OCI-LY3 (cell line): Measurements from ENCODE around the gene DUSP16.

ENCODE experiments used
- H2AFZ ChIP-seq: fragments of 200-600, 300-600 bp; shearing (Covaris generic); 2 replicates; pipeline ENCODE4 v1.6.0; 2014; ENCODE audit warnings: antibody characterized with exemption, low read depth, low read length
- H3K27ac ChIP-seq: fragments of 200-600, 300-600 bp; sonication (generic); 2 replicates; pipeline ENCODE4 v1.5.1; 2014; ENCODE audit warnings: mild to moderate bottlenecking, low read length, moderate library complexity, mixed read lengths
- H3K27me3 ChIP-seq: fragments of 200-600, 300-600 bp; sonication (generic); 2 replicates; pipeline ENCODE4 v1.6.1; 2014; ENCODE audit warnings: low read depth, low read length, mixed read lengths
- H3K36me3 ChIP-seq: fragments of 200-600, 300-600 bp; sonication (generic); replicated peaks from 2 replicates; pipeline ENCODE3; 2014; ENCODE audit warnings: low read depth, low read length, mixed read lengths
- H3K4me1 ChIP-seq: fragments of 300-600, 200-600 bp; sonication (generic); 2 replicates; pipeline ENCODE4 v1.6.1; 2014; ENCODE audit warnings: low read length, mixed read lengths
- H3K4me2 ChIP-seq: fragments of 200-600, 300-600 bp; sonication (generic); 2 replicates; pipeline ENCODE4 v1.6.1; 2014; ENCODE audit warnings: low read length, mixed read lengths
- H3K4me3 ChIP-seq: fragments of 300-600, 200-600 bp; sonication (generic); 2 replicates; pipeline ENCODE4 v1.5.1; 2014; ENCODE audit warnings: antibody characterized with exemption, mild to moderate bottlenecking, low read length, moderate library complexity
- H3K79me2 ChIP-seq: fragments of 300-600, 200-600 bp; shearing (Covaris generic); 2 replicates; pipeline ENCODE4 v1.6.1; 2014; ENCODE audit warnings: mild to moderate bottlenecking, low read length, mixed read lengths
- H3K9ac ChIP-seq: fragments of 300-600, 200-600 bp; shearing (Covaris generic); 2 replicates; pipeline ENCODE4 v1.6.0; 2014; ENCODE audit warnings: mild to moderate bottlenecking, low read length, moderate library complexity
- H3K9me3 ChIP-seq: fragments of 200-600, 300-600 bp; shearing (Covaris generic); 2 replicates; pipeline ENCODE4 v1.6.1; 2014; ENCODE audit warnings: low read length, mixed read lengths; ENCODE audit not compliant: insufficient read depth
- H4K20me1 ChIP-seq: fragments of 200-600, 300-600 bp; sonication (generic); 2 replicates; pipeline ENCODE4 v1.6.1; 2016; ENCODE audit warnings: low read length, mixed read lengths; ENCODE audit not compliant: insufficient read depth
- CTCF ChIP-seq: fragments of 200-600, 300-600 bp; sonication (generic); IDR thresholded peaks from 2 replicates; pipeline ENCODE4 v1.5.1; 2014; ENCODE audit warnings: antibody characterized with exemption, low read length, low read depth
- EZH2phosphoT487 ChIP-seq: fragments of 200-600 bp; shearing (Covaris generic); IDR thresholded peaks from 2 replicates; pipeline ENCODE4 v1.6.1; 2018; ENCODE audit warnings: antibody characterized with exemption, mixed run types, low read depth

The DUSP16 gene

GRCh38 chr12:12427568-12427967 lies 135.1 kb downstream of the DUSP16 start:
- Histone ChIP-seq H3K9me3 (peaks cover 6% of the 10 kb centered on the region; the same call in 1 of the 2 replicates), H3K4me1 (peaks cover 2% of the 10 kb centered on the region; the same call in 1 of the 2 replicates), H2AFZ (no peak overlapping the region), H4K20me1 (peaks cover 3% of the 10 kb centered on the region; the same call in 1 of the 2 replicates), H3K79me2 (no peaks in the 10 kb centered on the region), H3K4me3 (no peak overlapping the region), H3K27me3 (no peaks in the 10 kb centered on the region), H3K4me2 (no peak overlapping the region), H3K36me3 (peaks cover 2% of the 10 kb centered on the region), H3K9ac (no peak overlapping the region), H3K27ac (no peak overlapping the region)
- TF ChIP-seq CTCF (no peak), EZH2phosphoT487 (no peak)

GRCh38 chr12:12425616-12426015 lies 137.0 kb downstream of the DUSP16 start:
- H2AFZ ChIP-seq = no peak overlapping the region
- no peak overlapping the region for H3K4me2 ChIP-seq
- no peak overlapping the region for H3K9ac ChIP-seq
- peaks cover 2% of the 10 kb centered on the region for H3K36me3 ChIP-seq
- H3K4me3 ChIP-seq = no peak overlapping the region
- TF ChIP-seq EZH2phosphoT487 (no peak), CTCF (no peak)
- peaks cover 3% of the 10 kb centered on the region; the same call in 1 of the 2 replicates for H4K20me1 ChIP-seq
- H3K4me1 ChIP-seq = peaks cover 2% of the 10 kb centered on the region; the same call in 1 of the 2 replicates
- H3K9me3 ChIP-seq = peaks cover 6% of the 10 kb centered on the region; the same call in 1 of the 2 replicates
- no peak overlapping the region for H3K27ac ChIP-seq
- H3K27me3 ChIP-seq = no peaks in the 10 kb centered on the region
- no peaks in the 10 kb centered on the region for H3K79me2 ChIP-seq

- Histone ChIP-seq H2AFZ (no peak overlapping the region), H3K36me3 (peaks cover 2% of the 10 kb centered on the region), H3K4me2 (no peak overlapping the region), H3K9ac (no peak overlapping the region), H3K27ac (no peak overlapping the region), H3K4me1 (peaks cover 2% of the 10 kb centered on the region; the same call in 1 of the 2 replicates), H3K4me3 (no peak overlapping the region), H4K20me1 (peaks cover 3% of the 10 kb centered on the region; the same call in 1 of the 2 replicates), H3K27me3 (no peaks in the 10 kb centered on the region), H3K9me3 (peaks cover 6% of the 10 kb centered on the region; the same call in 1 of the 2 replicates), H3K79me2 (no peaks in the 10 kb centered on the region)
- no peak for TF ChIP-seq CTCF
- no peak for TF ChIP-seq EZH2phosphoT487
These were observed 137.7 kb downstream of the DUSP16 start for GRCh38 chr12:12425001-12425400.
